GM18867 (cell line): Measurements from ENCODE around the gene FAS.

ENCODE experiments used
- ATAC-seq: cut with Tn5 transposase; IDR thresholded peaks from one replicate; pipeline ENCODE4 v1.9.1; 2021; ENCODE audit warnings: mild to moderate bottlenecking, moderate library complexity; ENCODE audit not compliant: unreplicated experiment

Gene FAS

GRCh38 chr10:88990384-88991160, at the start of gene FAS:
TSS of gene FAS (plus strand) at chr10:88990798. CDS start at chr10:88990877, 79 bp downstream.
- ATAC-seq = peak; percentile 69

- no peak for ATAC-seq
Measured at GRCh38 chr10:88941026-88941425, 49.6 kb upstream of the FAS start.

DNA sequence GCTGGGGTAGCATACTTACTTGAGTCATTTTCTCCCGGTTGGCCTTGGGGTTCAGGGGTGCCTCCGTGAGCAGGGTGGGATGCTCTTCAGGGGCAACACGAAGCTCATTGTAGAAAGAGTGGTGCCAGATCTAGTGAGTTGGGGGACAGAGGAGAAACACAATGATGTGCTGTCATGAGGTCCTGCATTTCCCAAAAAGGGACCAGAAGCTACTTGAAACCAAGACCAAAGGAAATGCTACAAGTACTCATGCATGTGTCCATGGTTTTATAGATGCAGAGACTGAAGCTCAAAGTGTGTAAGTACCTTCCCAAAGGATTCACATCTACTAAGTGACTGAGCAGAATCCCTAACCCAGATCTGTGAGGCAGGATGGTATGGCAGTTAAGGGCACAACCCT, 46.8 kb upstream of the FAS start:
- ATAC-seq = no peak

DNA sequence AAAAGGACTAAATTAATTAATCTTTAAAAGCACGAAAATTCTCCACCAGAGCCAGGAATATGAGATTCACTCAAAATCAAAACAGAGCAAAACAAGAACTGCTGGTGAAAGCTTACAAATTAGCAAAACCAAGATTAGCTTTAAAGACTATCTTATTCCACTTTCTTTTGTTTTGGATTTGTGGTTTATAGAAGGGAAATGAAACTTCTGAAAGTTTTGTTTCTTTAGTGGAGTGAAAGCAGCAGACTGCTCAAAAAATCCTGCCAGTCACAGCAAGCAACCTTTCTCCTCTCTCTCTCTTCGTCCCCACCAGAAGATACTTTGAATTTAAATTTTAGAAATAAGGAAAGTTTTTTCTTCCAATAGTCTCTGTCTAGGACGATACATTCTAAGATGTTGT, 45.8 kb upstream of the FAS start:
- peak; percentile 55 for ATAC-seq

- no peak for ATAC-seq
Measured at GRCh38 chr10:88946200-88946599, 44.4 kb upstream of the FAS start.

DNA sequence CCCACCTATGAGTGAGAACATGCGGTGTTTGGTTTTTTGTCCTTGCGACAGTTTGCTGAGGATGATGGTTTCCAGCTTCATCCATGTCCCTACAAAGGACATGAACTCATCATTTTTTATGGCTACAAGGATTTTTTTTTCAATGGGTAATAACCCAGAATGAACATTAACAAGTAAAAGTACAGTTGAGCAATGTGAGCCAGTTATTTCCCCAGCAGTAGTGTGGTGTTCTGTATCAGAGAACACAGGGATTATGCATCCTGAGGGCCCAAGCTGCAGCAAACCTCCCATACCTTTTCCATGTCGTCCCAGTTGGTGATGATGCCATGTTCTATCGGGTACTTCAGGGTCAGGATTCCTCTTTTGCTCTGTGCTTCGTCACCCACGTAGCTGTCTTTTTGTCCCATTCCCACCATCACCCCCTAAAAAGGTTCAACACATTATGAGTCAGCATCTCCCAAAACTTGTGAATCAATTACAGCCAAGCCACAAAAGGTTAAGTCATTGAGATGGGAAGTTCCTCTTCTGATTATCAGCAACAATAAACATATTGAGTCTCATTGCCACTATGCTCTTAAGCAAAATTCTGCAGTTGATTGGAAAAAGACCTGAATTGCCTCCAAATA, 43.5 kb upstream of the FAS start:
- no peak for ATAC-seq

DNA sequence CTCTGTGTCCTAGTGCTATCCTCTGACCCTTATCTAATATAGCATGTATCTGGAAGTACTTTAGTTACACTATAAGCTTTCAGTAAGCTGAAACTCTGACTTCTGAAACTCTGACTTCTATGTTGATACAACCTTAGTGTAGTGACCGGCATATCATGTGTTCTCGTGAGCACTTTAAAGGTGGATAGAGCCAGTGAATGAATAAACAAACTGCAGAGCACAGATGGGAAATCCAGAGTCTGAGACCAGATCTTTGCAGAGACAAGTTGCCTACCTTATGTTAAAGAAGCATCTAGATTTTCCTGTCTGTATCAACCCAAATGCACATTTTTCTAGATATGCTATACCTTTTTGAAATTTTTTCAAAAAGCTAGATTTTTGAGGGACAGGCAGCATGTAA, 41.5 kb upstream of the FAS start:
- ATAC-seq = no peak

GRCh38 chr10:88949912-88950837, 40.4 kb upstream of the FAS start:
- ATAC-seq = no peak

- no peak for ATAC-seq
Measured at GRCh38 chr10:88952647-88953111, 37.9 kb upstream of the FAS start, which contains the start of gene ACTA2. TSS of gene ACTA2 (minus strand) at chr10:88952773. CDS start at chr10:88948930, 3,843 bp downstream.

GRCh38 chr10:88953662-88954061, 36.9 kb upstream of the FAS start:
- no peak for ATAC-seq

- ATAC-seq = no peak
Measured at GRCh38 chr10:88954458-88955083, 36.0 kb upstream of the FAS start.

- ATAC-seq = no peak
Measured at GRCh38 chr10:88957381-88957780, 33.2 kb upstream of the FAS start.

DNA sequence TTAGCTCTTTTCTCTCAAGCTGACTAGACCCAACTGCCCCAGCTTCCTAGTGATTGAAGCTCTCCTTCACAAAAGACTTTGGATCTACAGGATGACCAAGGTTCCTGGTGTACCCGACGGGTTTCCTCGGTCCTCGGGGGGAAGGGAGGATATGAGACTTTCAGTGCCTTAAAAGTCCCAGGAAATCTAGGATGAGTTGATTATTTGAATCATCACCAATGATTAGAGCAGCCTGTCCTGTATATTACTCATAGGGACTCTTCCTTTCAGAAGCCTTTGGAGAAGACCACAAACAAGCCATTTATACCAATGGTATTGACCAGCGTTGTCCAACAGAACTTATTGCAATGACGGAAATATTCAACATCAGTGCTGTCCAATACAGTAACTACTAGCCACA, 31.9 kb upstream of the FAS start:
- ATAC-seq = no peak

GRCh38 chr10:88960802-88961201, 29.8 kb upstream of the FAS start:
- ATAC-seq = no peak

DNA sequence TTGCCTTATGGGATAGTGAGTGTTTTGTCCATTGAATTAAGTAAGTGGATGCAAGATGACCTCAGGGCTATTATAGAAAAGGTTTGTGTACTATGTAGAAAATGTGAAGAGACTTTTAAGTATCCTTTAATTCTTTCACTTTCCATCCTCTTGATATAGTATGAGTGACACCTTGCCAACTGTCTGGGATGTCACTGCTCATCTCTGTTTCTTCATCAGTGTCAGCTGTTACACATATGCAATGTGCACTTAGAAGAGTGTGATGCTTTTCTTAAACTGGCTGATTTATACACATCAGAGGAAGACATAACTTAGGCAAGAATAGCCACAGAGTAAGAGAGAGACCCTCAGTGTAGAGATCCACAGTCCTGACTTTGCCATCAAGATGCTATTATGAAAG, 29.3 kb upstream of the FAS start:
- no peak for ATAC-seq

DNA sequence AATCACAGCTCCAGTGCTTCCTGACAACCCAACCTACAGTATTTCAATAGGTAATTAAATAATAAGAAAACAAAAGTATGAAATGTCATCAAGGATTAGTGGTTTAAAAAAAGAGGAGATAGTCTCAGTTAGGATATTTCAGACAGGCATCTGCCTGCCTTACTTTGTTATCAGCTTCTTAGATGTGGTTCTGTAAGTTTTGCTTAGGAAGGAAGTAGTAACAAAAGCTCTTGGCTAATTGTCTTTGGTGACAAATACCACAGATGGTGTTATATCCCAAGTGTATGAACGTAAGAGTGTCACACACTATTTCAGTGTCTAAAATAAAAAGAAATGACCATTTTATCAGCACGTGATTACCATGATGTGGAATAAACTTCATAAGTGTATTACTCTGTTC, 28.3 kb upstream of the FAS start:
- ATAC-seq = no peak

- no peak for ATAC-seq
Measured at GRCh38 chr10:88963318-88963717, 27.3 kb upstream of the FAS start.

DNA sequence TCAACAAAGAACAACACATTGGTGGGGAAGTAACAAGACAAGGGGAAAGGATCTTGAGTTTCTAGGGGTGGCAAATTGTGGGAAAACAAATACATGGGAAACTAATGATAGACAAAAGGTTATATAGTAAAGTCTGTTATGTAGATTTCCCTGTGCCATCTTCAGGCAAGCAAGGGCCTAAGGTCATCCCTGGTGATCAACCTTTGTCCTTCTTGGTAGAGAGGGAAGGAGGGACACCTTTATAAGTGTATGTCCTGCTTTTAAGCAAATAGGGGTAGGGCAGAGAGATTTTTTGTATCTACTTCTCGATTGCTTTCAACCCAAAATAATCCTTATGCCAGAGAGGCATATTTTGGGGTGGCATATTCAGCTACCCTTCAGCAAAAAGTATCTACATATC, 26.2 kb upstream of the FAS start:
- ATAC-seq = no peak

- ATAC-seq = no peak
Measured at GRCh38 chr10:88964869-88965415, 25.7 kb upstream of the FAS start.

GRCh38 chr10:88966797-88967196, 23.8 kb upstream of the FAS start:
- ATAC-seq = no peak

- ATAC-seq = no peak
Measured at GRCh38 chr10:88968391-88968790, 22.2 kb upstream of the FAS start.
